WI38 (cell line): ENCODE data around the gene DNAJC2.
"Not testable (repeated sequence)": the region's sequence is repeated elsewhere in the genome, so short reads cannot be mapped to it uniquely, and the experiment has no call there.

Experiments
- H3K4me3 ChIP-seq: 2 replicates; pipeline ENCODE4 v1.5.1; 2011; ENCODE audit warnings: low read depth, mild to moderate bottlenecking, control low read depth, low read length

The DNAJC2 gene

GRCh38 chr7:103273374-103273773 lies 71.2 kb downstream of the DNAJC2 start:
- not testable (repeated sequence) for H3K4me3 ChIP-seq

- H3K4me3 ChIP-seq: not testable (repeated sequence)
Observed at GRCh38 chr7:103266229-103266628, 78.3 kb downstream of the DNAJC2 start.

GRCh38 chr7:103264054-103264453 lies 80.5 kb downstream of the DNAJC2 start:
- not testable (repeated sequence) for H3K4me3 ChIP-seq
